ENCODE data around the gene MCTP1. TPM values are rescaled to one million over a fixed set of nuclear protein-coding genes. Genes with fewer than 3 reads are reported as not detected.

The MCTP1 gene
- total RNA-seq, 1 donor from 2014 or later = 9.1 TPM

- Mint-ChIP-seq H3K4me1 (peaks cover 25% of the 10 kb centered on the region), H3K27ac (no peak overlapping the region), H3K9me3 (peaks cover 8% of the 10 kb centered on the region), H3K4me3 (no peak overlapping the region), H3K27me3 (ENCODE audit: low read depth) (peaks cover 5% of the 10 kb centered on the region), H3K36me3 (no peaks in the 10 kb centered on the region)
- no peak for TF ChIP-seq CTCF (IDR thresholded peaks at IDR 0.05; ENCODE audit: unreplicated experiment)
- no peak for DNase-seq (ENCODE audit: low spot score in 2 of 2, unreplicated experiment in 2 of 2)
Measured at GRCh38 chr5:94777056-94777880, 507.6 kb downstream of the MCTP1 start.

GRCh38 chr5:94776167-94776566, 508.7 kb downstream of the MCTP1 start:
- no peak overlapping the region for H3K27ac Mint-ChIP-seq
- peaks cover 4% of the 10 kb centered on the region for H3K27me3 Mint-ChIP-seq (ENCODE audit: low read depth)
- H3K36me3 Mint-ChIP-seq = no peaks in the 10 kb centered on the region
- no peak overlapping the region for H3K4me3 Mint-ChIP-seq
- peaks cover 25% of the 10 kb centered on the region for H3K4me1 Mint-ChIP-seq
- TF ChIP-seq CTCF (IDR thresholded peaks at IDR 0.05; ENCODE audit: unreplicated experiment) = no peak
- peaks cover 8% of the 10 kb centered on the region for H3K9me3 Mint-ChIP-seq
- no peak for DNase-seq (ENCODE audit: low spot score in 2 of 2, unreplicated experiment in 2 of 2)

GRCh38 chr5:94775088-94775487, 509.8 kb downstream of the MCTP1 start:
- H3K4me1 Mint-ChIP-seq = peaks cover 25% of the 10 kb centered on the region
- DNase-seq (ENCODE audit: low spot score in 2 of 2, unreplicated experiment in 2 of 2) = no peak
- no peak overlapping the region for H3K4me3 Mint-ChIP-seq
- peaks cover 8% of the 10 kb centered on the region for H3K9me3 Mint-ChIP-seq
- no peak overlapping the region for H3K27ac Mint-ChIP-seq
- TF ChIP-seq CTCF (IDR thresholded peaks at IDR 0.05; ENCODE audit: unreplicated experiment) = no peak
- no peaks in the 10 kb centered on the region for H3K36me3 Mint-ChIP-seq
- peaks cover 4% of the 10 kb centered on the region for H3K27me3 Mint-ChIP-seq (ENCODE audit: low read depth)

DNA sequence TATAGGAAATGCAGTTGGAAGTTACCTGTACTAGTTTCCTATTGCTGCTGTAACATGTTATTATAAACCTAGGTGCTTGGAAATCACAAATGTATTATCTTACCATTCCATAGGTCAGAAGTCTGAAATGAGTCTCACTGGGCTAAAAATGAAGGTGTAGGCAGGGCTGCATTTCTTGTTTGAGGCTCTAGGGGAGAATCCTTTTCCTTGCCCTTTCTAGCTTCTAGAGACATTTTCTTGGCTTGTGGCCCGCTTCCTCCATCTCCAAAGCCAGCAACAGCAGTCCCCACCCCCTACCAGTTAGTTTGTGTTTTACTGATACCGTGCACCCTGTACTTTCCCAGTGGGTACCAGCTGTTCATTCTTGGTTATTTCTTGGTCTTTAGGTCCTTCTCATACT, 513.2 kb downstream of the MCTP1 start:
- H3K27ac Mint-ChIP-seq = no peak overlapping the region
- peaks cover 8% of the 10 kb centered on the region for H3K9me3 Mint-ChIP-seq
- no peaks in the 10 kb centered on the region for H3K36me3 Mint-ChIP-seq
- H3K4me1 Mint-ChIP-seq = peaks cover 3% of the 10 kb centered on the region
- no peak for TF ChIP-seq CTCF (IDR thresholded peaks at IDR 0.05; ENCODE audit: unreplicated experiment)
- DNase-seq (ENCODE audit: low spot score in 2 of 2, unreplicated experiment in 2 of 2) = no peak
- peaks cover 13% of the 10 kb centered on the region for H3K27me3 Mint-ChIP-seq (ENCODE audit: low read depth)
- no peak overlapping the region for H3K4me3 Mint-ChIP-seq

DNA sequence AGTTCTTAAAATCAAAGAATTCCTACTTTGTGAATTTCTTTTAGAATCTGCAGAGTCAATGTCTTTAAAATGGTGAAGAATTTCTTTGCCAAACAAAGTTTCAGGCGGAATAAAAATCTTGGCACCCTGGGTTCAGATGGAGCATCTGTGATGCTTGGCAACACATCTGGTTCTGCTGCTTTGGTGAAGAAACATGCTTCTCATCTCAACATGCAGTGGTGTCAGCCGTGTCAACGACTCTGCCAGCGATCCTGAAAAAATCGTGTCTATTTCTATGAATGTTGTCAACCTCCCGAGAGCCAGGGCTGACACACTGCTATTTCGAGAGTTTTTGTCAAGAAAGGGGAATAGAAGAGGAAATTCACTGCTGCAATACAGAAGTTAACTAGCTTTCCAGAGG, 514.9 kb downstream of the MCTP1 start:
- Mint-ChIP-seq H3K27ac (no peak overlapping the region), H3K27me3 (ENCODE audit: low read depth) (peaks cover 13% of the 10 kb centered on the region), H3K36me3 (no peaks in the 10 kb centered on the region), H3K4me1 (no peaks in the 10 kb centered on the region), H3K4me3 (no peak overlapping the region), H3K9me3 (peaks cover 10% of the 10 kb centered on the region)
- no peak for TF ChIP-seq CTCF (IDR thresholded peaks at IDR 0.05; ENCODE audit: unreplicated experiment)
- DNase-seq (ENCODE audit: low spot score in 2 of 2, unreplicated experiment in 2 of 2) = no peak
